BLaER1 treated with 17β-estradiol and CSF1 and Interleukin-3, amounts not matched to agents 10 nM and 100 nM (cell line): ENCODE data around the gene GLP2R.
A peak's percentile ranks its signal among the peaks of the same experiment; 100 is the strongest.

Source experiments
- H3K27ac ChIP-seq, 11 experiments: shearing (Covaris generic); formaldehyde crosslinking; 2 replicates each; pipeline ENCODE4 v1.8.1; 2022
- H3K27me3 ChIP-seq, 11 experiments: shearing (Covaris generic); formaldehyde crosslinking; 2 replicates each; pipeline ENCODE4 v1.8.1; 2022
- H3K36me3 ChIP-seq, 11 experiments: shearing (Covaris generic); formaldehyde crosslinking; 2 replicates each; pipeline ENCODE4 v1.8.1; 2022
- H3K4me1 ChIP-seq, 10 experiments: shearing (Covaris generic); formaldehyde crosslinking; 2 replicates each; pipeline ENCODE4 v1.8.1; 2022
- H3K4me2 ChIP-seq, 11 experiments: shearing (Covaris generic); formaldehyde crosslinking; 2 replicates each; pipeline ENCODE4 v1.8.1; 2022
- H3K4me3 ChIP-seq, 10 experiments: shearing (Covaris generic); formaldehyde crosslinking; 2 replicates each; pipeline ENCODE4 v1.8.1; 2022
- H3K9ac ChIP-seq, 11 experiments: shearing (Covaris generic); formaldehyde crosslinking; 2 replicates each; pipeline ENCODE4 v1.8.1; 2022
- H3K9me3 ChIP-seq, 11 experiments: shearing (Covaris generic); formaldehyde crosslinking; replicated peaks in 1 of 11; 2 replicates each; pipeline ENCODE4 v1.8.1; 2022
- H4K20me1 ChIP-seq, 11 experiments: shearing (Covaris generic); formaldehyde crosslinking; 2 replicates each; pipeline ENCODE4 v1.8.1; 2022
- Cebpa-rat ChIP-seq, 11 experiments: shearing (Covaris generic); IDR thresholded peaks; 2 replicates each; pipeline ENCODE4 v1.8.1; 2022

GLP2R gene

GRCh38 chr17:9925457-9925856 is 99.7 kb downstream of the GLP2R start:
- H3K9ac ChIP-seq, result peak overlapping the region in 8 of 11 experiments; percentile 5 to 47 (median 25); a peak in 9 of 22 replicates
- no peaks in the 10 kb centered on the region for H3K27me3 ChIP-seq
- peaks cover 0 to 76% (median 33%) of the 10 kb centered on the region in 11 experiments; a peak in 16 of 22 replicates for H4K20me1 ChIP-seq
- H3K36me3 ChIP-seq, result peaks cover 28 to 94% (median 88%) of the 10 kb centered on the region in 11 experiments
- TF ChIP-seq Cebpa-rat (IDR thresholded peaks at IDR 0.05), result no peak
- H3K9me3 ChIP-seq, result no peaks in the 10 kb centered on the region
- H3K4me3 ChIP-seq, result no peak overlapping the region
- H3K27ac ChIP-seq, result peak overlapping the region in 9 of 11 experiments; percentile 0 to 48 (median 38); a peak in 13 of 22 replicates
- peak overlapping the region in 7 of 11 experiments; percentile 15 to 49 (median 27); a peak in 12 of 22 replicates for H3K4me2 ChIP-seq
- H3K4me1 ChIP-seq, result peaks cover 8 to 21% (median 17%) of the 10 kb centered on the region in 10 experiments; a peak in 17 of 20 replicates

- peaks cover 30 to 94% (median 88%) of the 10 kb centered on the region in 11 experiments for H3K36me3 ChIP-seq
- no peak for TF ChIP-seq Cebpa-rat (IDR thresholded peaks at IDR 0.05)
- H3K4me3 ChIP-seq, result no peak overlapping the region
- peaks cover 0 to 76% (median 31%) of the 10 kb centered on the region in 11 experiments; a peak in 16 of 22 replicates for H4K20me1 ChIP-seq
- H3K27me3 ChIP-seq, result no peaks in the 10 kb centered on the region
- H3K27ac ChIP-seq, result peak overlapping the region in 7 of 11 experiments; percentile 0 to 48 (median 44); a peak in 8 of 22 replicates
- H3K4me1 ChIP-seq, result peaks cover 8 to 28% (median 22%) of the 10 kb centered on the region in 10 experiments; a peak in 17 of 20 replicates
- H3K9me3 ChIP-seq, result no peaks in the 10 kb centered on the region
- H3K9ac ChIP-seq, result peak overlapping the region in 7 of 11 experiments; percentile 6 to 50 (median 30); a peak in 6 of 22 replicates
- H3K4me2 ChIP-seq, result no peak overlapping the region
Observed at GRCh38 chr17:9926150-9926804, 100.6 kb downstream of the GLP2R start.

- H3K36me3 ChIP-seq, result peaks cover 28 to 94% (median 88%) of the 10 kb centered on the region in 11 experiments
- no peaks in the 10 kb centered on the region for H3K9me3 ChIP-seq
- TF ChIP-seq Cebpa-rat (IDR thresholded peaks at IDR 0.05), result no peak
- 0 out of 22 replicates have a peak overlapping the region, but pooled peaks of 1 of the 11 experiments have one; percentile 23 for H3K9ac ChIP-seq
- no peaks in the 10 kb centered on the region for H3K27me3 ChIP-seq
- no peak overlapping the region for H3K4me3 ChIP-seq
- H3K27ac ChIP-seq, result no peak overlapping the region
- peaks cover 8 to 34% (median 23%) of the 10 kb centered on the region in 10 experiments; a peak in 17 of 20 replicates for H3K4me1 ChIP-seq
- H4K20me1 ChIP-seq, result peaks cover 0 to 89% (median 34%) of the 10 kb centered on the region in 11 experiments; a peak in 17 of 22 replicates
- H3K4me2 ChIP-seq, result no peak overlapping the region
Observed at GRCh38 chr17:9928601-9929333, 103.0 kb downstream of the GLP2R start.

DNA sequence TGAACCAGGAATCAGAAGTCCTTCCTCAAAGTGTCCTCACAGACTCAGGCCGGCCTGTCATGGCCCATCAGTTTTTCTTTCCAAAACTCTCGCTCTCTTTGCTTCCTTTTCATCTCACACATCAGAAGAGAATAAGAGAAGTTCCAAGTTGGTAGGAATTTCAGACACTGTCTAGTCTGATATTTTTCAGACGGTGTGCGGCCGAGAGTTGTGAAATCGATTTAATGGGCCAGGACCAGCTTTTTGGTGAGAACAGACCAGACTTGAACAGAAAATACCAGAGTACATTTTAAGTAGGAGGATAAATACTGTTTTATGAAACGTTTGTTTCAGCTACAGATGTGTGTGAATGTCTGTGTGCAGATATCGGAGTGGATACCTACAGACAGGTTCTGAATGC is 104.1 kb downstream of the GLP2R start:
- Histone ChIP-seq H3K4me1 (peaks cover 7 to 33% (median 22%) of the 10 kb centered on the region in 10 experiments; a peak in 17 of 20 replicates), H3K27me3 (no peaks in the 10 kb centered on the region), H3K27ac (peak overlapping the region in 2 of 11 experiments; percentile 3 to 11; a peak in 1 of 22 replicates), H3K9me3 (no peaks in the 10 kb centered on the region), H3K9ac (no peak overlapping the region; a peak in 1 of 22 replicates), H3K4me3 (no peak overlapping the region), H3K36me3 (peaks cover 34 to 97% (median 90%) of the 10 kb centered on the region in 11 experiments), H4K20me1 (peaks cover 0 to 95% (median 43%) of the 10 kb centered on the region in 11 experiments; a peak in 18 of 22 replicates), H3K4me2 (no peak overlapping the region)
- TF ChIP-seq Cebpa-rat (IDR thresholded peaks at IDR 0.05), result no peak

DNA sequence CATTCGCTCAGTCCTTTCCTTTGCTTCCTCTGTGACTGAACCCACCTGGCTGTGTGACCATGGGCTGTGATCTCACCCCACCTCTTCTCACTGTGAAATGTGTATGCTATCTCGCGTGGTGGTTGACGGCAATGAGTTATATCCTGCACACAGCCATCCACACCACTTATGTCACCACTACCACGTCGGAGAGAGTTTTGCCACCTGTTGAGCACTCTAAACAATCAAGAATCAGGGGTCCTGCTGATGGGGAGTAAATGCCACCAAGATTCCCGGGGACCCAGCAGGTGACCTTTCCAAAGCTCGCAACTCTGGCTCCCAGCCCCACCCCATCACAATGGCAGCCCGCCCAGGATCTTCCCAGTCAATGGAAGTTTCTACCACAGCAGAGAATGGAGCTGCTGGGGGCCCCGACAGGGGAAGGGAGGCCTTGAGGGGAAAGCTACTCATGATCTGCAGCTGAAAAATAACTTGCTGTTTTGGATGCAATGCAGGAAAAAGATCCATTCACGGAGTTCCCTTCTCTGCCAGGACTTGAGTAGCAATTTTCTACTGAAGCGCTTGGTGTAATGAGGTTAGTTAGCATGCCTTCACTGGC is 105.5 kb downstream of the GLP2R start:
- TF ChIP-seq Cebpa-rat (IDR thresholded peaks at IDR 0.05), result no peak
- Histone ChIP-seq H3K4me2 (no peak overlapping the region), H3K9ac (no peak overlapping the region), H3K27me3 (no peaks in the 10 kb centered on the region), H3K4me1 (peaks cover 4 to 20% (median 14%) of the 10 kb centered on the region in 10 experiments; a peak in 16 of 20 replicates), H3K4me3 (no peak overlapping the region), H4K20me1 (peaks cover 0 to 95% (median 43%) of the 10 kb centered on the region in 11 experiments; a peak in 19 of 22 replicates), H3K9me3 (no peaks in the 10 kb centered on the region), H3K27ac (no peak overlapping the region), H3K36me3 (peaks cover 47 to 97% (median 90%) of the 10 kb centered on the region in 11 experiments)

- H3K4me1 ChIP-seq, result peaks cover 10 to 24% (median 19%) of the 10 kb centered on the region in 10 experiments; a peak in 17 of 20 replicates
- no peaks in the 10 kb centered on the region for H3K9me3 ChIP-seq
- TF ChIP-seq Cebpa-rat (IDR thresholded peaks at IDR 0.05), result no peak
- no peak overlapping the region for H3K4me3 ChIP-seq
- H3K4me2 ChIP-seq, result no peak overlapping the region
- no peak overlapping the region for H3K27ac ChIP-seq
- no peaks in the 10 kb centered on the region for H3K27me3 ChIP-seq
- H3K36me3 ChIP-seq, result peaks cover 58 to 98% (median 91%) of the 10 kb centered on the region in 11 experiments
- H4K20me1 ChIP-seq, result peaks cover 0 to 96% (median 52%) of the 10 kb centered on the region in 11 experiments; a peak in 19 of 22 replicates
- no peak overlapping the region for H3K9ac ChIP-seq
Observed at GRCh38 chr17:9932491-9932890, 106.8 kb downstream of the GLP2R start.

DNA sequence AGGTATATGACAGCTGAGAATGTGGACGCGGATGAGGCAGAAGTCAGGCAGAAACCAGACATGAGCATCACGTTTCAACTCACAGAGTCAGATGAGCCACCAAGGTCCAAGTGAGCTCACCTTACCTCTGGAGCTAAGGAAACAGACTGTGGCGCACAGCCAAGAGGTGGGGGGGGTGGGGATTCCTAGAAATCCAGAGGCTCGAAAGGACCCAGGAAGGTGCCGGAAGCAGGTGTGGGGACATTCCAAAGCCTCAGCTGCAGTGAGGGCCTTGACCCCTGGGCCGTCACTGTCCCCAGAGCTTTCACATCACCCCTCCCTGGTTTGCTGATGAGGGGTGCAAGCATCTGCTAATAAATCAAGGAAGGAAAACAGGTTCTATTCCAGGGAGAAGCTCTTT is 108.6 kb downstream of the GLP2R start:
- Histone ChIP-seq H3K4me2 (no peak overlapping the region), H3K36me3 (peaks cover 77 to 100% (median 100%) of the 10 kb centered on the region in 11 experiments), H3K4me1 (peaks cover 10 to 31% (median 25%) of the 10 kb centered on the region in 10 experiments; a peak in 17 of 20 replicates), H3K27me3 (no peaks in the 10 kb centered on the region), H3K9me3 (peaks cover 7 to 14% (median 13%) of the 10 kb centered on the region in 11 experiments; a peak in 21 of 22 replicates), H3K9ac (no peak overlapping the region), H4K20me1 (peaks cover 0 to 99% (median 69%) of the 10 kb centered on the region in 11 experiments; a peak in 19 of 22 replicates), H3K4me3 (no peak overlapping the region), H3K27ac (no peak overlapping the region)
- no peak for TF ChIP-seq Cebpa-rat (IDR thresholded peaks at IDR 0.05)

DNA sequence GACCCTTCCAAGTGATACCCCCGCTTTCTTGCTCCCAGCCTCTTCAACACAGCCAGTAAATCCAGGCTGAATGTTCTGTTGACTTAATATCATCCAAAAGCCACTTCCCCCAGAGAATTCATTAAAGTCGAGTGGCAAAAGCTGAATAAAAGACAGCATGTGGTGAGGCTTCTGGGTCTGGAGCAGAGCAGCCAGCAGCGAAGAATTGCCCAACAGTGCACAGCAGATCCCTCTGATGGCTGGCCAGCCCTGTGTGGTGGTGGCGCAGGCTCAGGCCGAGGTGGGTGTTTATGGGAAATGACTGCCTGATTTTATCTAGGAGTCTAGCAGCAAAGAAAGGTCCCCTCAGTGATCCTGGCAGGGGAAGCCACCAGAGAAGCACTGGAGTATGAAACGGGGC is 109.7 kb downstream of the GLP2R start:
- Histone ChIP-seq H3K9ac (no peak overlapping the region), H3K4me3 (no peak overlapping the region), H3K27me3 (no peaks in the 10 kb centered on the region), H3K36me3 (peaks cover 88 to 100% (median 100%) of the 10 kb centered on the region in 11 experiments), H3K4me2 (no peak overlapping the region), H3K9me3 (peaks cover 7 to 25% (median 20%) of the 10 kb centered on the region in 11 experiments; a peak in 21 of 22 replicates), H3K27ac (peak overlapping the region in 1 of 11 experiments; percentile 10; a peak in 1 of 22 replicates), H3K4me1 (peaks cover 10 to 34% (median 23%) of the 10 kb centered on the region in 10 experiments; a peak in 17 of 20 replicates), H4K20me1 (peaks cover 0 to 98% (median 72%) of the 10 kb centered on the region in 11 experiments; a peak in 19 of 22 replicates)
- TF ChIP-seq Cebpa-rat (IDR thresholded peaks at IDR 0.05), result no peak
